T follicular helper cell (primary cell): Measurements from ENCODE around the gene NAMPT.
"Not testable (repeated sequence)": the region's sequence is repeated elsewhere in the genome, so short reads cannot be mapped to it uniquely, and the experiment has no call there.

Experiments
- DNase-seq: peaks from one replicate; pipeline ENCODE4 v3.0.0-alpha.2; 2020; ENCODE audit warnings: low read depth
- total RNA-seq, 2 experiments: gene quantifications; one replicate each; lab custom pipeline; 2026; lab: John Stamatoyannopoulos, UW

NAMPT gene
- 51.2 to 3,159 reads per million in 2 experiments for total RNA-seq

- DNase-seq: no peak
These were observed at the start of gene NAMPT for GRCh38 chr7:106284714-106285050. NAMPT (minus strand) TSS chr7:106284983; CDS start chr7:106284884, 99 bp downstream.

GRCh38 chr7:106332201-106332600 is 47.4 kb upstream of the NAMPT start:
- no peak for DNase-seq

- DNase-seq: no peak
These were observed 46.8 kb upstream of the NAMPT start for GRCh38 chr7:106331441-106332175.

- DNase-seq: no peak
These were observed 45.4 kb upstream of the NAMPT start for GRCh38 chr7:106329971-106330733.

- no peak for DNase-seq
These were observed 44.6 kb upstream of the NAMPT start for GRCh38 chr7:106329408-106329807.

- no peak for DNase-seq
These were observed 43.0 kb upstream of the NAMPT start for GRCh38 chr7:106327538-106328481.

- no peak for DNase-seq
These were observed 42.1 kb upstream of the NAMPT start for GRCh38 chr7:106326594-106327537.

- not testable (repeated sequence) for DNase-seq
These were observed 39.7 kb upstream of the NAMPT start for GRCh38 chr7:106324509-106324908.

GRCh38 chr7:106320254-106320770 is 35.5 kb upstream of the NAMPT start:
- not testable (repeated sequence) for DNase-seq

GRCh38 chr7:106318482-106318881 is 33.7 kb upstream of the NAMPT start:
- DNase-seq: no peak

GRCh38 chr7:106317971-106318370 is 33.2 kb upstream of the NAMPT start:
- no peak for DNase-seq

GRCh38 chr7:106316947-106317346 is 32.2 kb upstream of the NAMPT start:
- no peak for DNase-seq

- DNase-seq: no peak
These were observed 30.1 kb upstream of the NAMPT start for GRCh38 chr7:106314875-106315274.

- no peak for DNase-seq
These were observed 29.2 kb upstream of the NAMPT start for GRCh38 chr7:106313966-106314365.

- DNase-seq: no peak
These were observed 28.7 kb upstream of the NAMPT start for GRCh38 chr7:106313456-106313901.

GRCh38 chr7:106312906-106313305 is 28.1 kb upstream of the NAMPT start:
- no peak for DNase-seq

- no peak for DNase-seq
These were observed 27.5 kb upstream of the NAMPT start for GRCh38 chr7:106312099-106312871.

- no peak for DNase-seq
These were observed 24.6 kb upstream of the NAMPT start for GRCh38 chr7:106309362-106309761.

- no peak for DNase-seq
These were observed 21.5 kb upstream of the NAMPT start for GRCh38 chr7:106306256-106306655.

GRCh38 chr7:106305732-106306131 is 20.9 kb upstream of the NAMPT start:
- no peak for DNase-seq
